HG03565 (cell line): ENCODE results near the gene ZNF670.
"Not testable (repeated sequence)": the region's sequence is repeated elsewhere in the genome, so short reads cannot be mapped to it uniquely, and the experiment has no call there.

Experiments
- ATAC-seq: cut with Tn5 transposase; IDR thresholded peaks from one replicate; pipeline ENCODE4 v1.9.1; 2021; ENCODE audit warnings: mild to moderate bottlenecking, moderate library complexity; ENCODE audit not compliant: unreplicated experiment

Gene ZNF670

DNA sequence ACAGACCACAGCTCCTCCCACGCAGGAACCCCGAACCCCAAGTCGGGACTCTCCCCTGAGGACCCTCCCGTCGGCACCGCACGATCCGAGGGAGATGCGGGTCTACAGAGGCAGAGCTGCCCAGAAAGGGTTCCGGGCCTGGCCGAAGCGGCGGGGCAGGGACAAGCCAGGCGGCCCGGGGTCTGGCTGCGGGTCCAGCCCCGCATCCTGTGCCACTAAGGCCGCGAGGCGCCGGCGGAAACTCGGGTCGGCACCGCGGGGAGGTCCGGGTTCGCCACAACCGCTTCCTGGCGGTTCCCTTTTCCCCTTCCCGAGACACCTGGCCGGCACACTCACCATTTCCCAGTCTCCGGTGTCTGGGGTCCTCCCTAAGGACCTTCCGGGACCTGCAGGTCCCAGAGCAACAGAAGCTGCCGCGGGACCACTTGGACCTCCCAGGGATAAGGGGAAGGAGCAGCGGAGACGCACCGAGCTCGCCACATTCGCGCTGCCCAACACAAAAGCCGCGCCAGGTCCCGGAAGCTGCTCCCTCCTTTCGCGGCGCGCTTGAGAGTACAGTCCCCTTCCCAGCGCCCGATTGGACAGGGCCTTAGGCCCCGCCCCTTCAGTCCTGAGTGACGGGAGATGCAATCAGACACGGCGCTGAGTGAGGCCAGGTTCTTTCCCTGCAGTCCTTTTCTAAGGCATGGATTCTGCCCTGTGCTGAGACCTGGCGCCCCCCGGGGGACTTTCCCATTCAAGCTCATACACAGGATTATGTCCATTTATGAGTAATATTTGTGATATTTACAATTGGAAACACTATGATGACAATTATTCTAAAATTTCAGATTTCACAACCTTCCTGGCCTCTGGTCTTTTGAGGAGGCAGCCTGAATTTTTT lies at the start of gene ZNF670:
TSS of gene ZNF670 (minus strand) at position 554 of the 883 bp plus-strand sequence. CDS start at position 339, 215 bp downstream.
- peak; percentile 99 for ATAC-seq

DNA sequence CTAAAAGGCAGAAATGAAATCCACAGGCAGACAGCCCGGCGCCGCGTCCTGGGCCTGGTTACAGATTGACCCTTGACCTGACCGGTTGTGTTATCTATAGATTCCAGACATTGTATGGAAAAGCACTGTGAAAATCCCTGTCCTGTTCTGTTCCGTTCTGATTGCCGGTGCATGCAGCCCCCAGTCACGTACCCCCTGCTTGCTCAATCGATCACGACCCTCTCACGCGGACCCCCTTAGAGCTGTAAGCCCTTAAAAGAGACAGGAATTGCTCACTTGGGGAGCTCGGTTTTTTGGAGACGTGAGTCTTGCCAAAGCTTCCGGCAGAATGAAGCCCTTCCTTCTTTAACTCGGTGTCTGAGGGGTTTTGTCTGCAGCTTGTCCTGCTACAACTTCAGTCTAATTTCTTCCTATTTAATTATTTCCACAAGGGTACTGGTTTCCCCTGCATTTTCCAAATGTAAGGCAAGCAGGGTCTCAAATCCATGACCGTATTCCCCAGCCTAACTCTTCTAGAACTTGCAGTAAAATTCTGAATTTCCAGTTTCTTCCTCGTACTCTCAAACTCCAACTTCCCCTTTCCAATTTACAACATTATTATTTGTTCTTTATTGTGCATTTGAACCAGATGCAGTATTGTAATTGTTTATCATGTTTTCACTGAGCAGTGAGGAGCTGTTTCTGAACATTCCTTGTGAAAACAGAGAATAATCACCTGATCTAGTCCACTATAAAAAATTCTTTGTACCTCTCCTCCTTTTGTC lies 49.1 kb upstream of the ZNF670 start:
- not testable (repeated sequence) for ATAC-seq

DNA sequence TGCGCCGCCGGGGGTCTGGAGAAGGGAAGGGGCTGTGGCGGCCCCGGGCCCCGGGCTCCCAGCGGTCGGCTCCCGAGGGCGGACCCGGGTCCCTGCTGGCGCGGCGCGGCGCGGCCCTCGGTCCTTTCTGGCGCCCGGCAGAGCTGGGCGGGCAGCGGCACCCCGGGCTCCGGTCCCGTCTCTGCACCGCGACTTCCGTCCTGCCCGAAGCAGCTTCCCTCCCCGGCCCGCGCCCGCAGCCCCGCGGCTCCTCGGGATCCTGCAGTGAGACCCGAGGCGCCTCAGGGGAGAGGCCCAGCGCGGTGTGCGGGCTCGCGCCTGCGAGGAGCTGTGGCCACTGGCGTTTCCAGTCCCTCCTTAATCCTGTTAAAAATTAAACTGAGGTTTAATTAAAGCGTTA lies 48.0 kb upstream of the ZNF670 start:
- peak; percentile 27 for ATAC-seq

DNA sequence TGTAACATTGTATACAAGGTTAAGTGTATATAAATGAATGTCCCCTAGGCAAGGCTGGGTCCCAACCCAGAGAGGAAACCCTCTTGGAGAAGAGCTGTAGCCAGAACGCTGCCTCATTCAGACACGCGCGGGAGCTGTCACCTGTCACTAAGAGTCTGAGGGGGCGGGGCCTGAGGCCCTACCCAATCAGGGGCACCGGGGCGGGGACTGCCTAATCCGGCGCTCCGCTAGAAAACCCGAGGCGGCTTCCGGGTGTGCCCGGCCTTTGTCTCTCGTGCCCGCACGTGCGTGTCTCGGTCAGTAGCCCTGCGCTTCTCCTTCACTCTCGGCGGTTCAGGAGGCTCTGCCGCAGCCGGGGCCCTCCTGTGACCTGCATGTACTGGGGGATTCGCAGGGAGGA lies 47.6 kb upstream of the ZNF670 start:
- peak; percentile 98 for ATAC-seq

DNA sequence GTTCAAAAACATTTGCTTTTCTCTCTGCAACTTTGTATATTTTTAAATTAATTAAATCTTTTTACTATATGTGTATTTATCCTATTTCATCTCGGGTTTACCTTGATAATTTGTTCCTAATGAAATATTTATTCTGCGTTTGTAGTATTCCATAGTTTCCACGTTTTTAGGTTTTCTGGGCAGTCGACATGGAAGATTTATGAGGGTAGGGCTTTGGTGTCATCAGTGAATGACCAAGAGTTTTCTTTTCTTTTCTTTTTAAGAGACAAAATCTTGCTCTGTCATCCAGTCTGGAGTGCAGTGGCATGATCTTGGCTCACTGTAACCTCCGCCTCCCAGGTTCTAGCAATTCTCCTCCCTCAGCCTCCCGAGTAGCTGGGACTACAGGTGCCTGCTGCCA lies 42.8 kb upstream of the ZNF670 start:
- ATAC-seq, result no peak

DNA sequence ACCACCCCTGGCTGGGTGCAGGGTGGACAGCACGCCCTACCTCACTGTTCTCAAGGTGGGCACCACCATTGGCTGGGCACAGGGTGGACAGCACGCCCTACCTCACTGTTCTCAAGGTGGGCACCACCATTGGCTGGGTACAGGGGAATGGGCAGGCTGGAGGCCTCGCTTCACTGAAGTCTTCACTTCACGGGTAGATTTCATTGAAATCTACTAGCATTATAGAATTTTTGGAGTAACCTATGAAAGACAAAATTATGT lies 41.7 kb upstream of the ZNF670 start:
- ATAC-seq, result not testable (repeated sequence)

DNA sequence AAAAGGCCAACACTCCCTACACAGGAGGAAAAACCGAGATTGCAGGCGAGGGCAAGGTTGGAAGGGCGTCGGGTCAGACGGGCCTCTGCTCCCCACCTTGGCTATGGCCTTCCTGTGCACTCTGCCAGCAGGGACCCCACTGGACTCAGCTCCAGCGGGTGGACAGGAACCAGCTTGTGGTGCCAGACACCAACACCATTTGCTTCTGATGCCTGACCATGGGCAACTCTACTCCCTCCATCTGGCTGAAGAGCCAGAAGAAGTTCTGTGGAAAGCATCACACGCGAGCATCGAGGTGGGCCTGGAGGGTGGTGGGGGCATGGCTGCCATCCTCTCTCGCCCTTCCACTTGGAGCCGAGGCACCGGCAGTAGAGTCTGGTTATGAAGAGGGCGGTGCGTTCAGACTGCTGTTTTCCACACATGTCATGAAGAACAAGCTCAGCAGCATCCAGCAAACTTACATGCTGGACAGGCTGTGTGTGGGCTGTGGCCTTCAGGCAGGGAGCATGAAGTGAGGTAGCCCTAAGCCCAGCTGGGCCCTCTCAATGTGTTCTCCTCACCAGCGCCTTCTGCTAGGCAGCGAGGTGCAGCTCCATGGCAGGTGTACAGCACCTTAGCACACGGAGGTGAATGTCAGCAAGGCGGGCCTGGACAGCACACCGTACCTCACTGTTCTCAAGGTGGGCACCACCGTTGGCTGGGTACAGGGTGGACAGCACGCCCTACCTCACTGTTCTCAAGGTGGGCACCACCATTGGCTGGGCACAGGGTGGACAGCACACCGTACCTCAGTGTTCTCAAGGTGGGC lies 41.2 kb upstream of the ZNF670 start:
- ATAC-seq, result no peak

DNA sequence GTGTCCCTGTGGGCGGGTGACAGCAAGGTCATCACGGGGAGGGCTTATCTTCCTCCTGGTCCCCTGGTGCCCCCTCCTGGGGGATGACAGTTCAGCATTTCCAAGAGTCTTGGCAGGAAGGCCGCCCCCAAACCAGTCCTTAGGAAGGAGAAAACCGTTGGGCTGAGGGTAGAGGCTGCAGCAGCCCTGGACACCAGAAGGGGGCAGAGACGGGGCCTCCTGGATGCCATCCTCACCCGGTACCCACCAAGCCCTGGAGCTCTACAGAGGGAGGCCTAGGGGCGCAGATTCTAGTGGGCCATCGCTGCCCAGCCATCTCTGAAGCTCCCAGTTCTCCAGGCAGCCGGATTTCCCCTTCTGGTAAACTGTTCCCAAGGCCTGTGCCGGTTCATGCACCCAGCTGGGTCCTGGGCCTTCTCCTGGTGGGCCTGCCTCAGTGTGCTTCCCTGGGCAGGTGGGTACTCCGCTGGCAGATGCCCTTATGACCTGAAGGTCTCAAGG lies 40.4 kb upstream of the ZNF670 start:
- ATAC-seq, result no peak

DNA sequence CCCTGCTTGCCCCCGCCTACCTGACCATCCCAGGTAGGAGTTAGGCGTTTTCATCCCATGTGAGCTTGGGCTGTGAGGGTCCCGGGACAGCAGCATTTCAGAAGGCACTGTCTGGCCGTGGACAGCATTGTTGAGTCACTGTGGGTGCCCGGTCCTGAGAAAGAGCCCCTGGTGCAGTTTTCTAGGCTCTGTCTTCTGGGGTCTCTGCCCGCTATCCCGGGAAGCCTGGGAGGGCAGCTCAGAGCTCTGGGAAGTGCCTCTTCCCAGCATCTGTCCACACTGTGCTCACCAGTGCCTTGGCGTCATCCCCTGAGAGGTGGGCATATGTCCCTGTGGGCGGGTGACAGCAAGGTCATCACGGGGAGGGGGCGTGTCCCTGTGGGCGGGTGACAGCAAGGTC lies 36.9 kb upstream of the ZNF670 start:
- no peak for ATAC-seq

DNA sequence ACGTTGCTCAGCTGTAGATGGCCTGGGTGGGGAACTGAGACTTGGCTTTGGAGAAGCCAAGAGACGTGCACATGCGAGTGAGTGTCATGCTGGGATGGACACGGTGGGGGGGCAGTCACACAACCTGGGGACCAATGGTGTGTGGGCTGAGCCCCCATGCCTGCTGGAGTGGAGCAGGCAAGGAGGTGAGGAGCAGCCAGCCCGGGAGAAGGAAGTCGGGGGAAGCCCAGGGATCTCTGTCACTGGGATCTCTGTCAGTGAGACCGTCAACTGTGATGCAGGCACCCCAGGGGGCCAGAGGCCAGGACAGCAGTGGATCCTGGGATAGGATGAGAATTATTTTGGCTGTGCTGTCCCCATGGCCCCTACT lies 36.5 kb upstream of the ZNF670 start:
- no peak for ATAC-seq

DNA sequence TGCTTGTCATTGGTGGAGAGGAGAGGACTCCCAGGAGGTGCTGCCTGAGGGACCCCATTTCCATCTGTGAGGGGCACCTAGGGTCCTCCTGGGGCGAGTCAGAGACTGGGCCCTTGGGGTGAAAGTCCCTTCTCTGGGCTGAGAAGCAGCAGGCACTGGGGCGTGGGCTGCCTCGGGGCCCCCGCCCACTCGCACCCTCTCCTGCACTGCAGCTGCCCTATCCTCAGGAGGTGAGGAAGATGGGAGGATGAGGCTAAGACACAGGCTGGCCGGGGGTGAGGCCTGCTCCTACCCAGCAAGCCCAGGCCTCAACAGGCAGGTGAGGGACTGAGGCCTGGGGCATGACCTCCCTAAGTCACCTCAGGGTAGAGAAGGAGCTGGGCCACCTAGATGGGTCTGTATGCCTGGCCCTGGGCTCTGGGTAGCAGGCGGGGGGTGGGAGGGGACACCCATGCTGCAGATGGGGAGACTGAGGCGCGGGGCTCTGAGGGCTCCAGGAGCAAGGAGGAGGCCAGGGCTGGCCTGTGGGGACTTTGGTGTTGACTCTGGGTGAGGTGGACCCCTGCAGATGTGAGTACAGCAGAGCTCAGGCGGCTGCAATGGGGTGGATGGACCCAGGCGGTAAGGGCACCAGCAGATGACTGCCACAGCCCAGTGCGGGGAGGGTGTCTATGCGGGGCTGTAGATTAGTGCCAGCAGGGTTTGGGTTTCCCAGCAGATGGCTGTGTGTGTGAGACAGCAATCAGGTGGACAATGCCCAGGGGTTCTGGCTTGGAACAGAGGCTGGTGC lies 35.9 kb upstream of the ZNF670 start:
- no peak for ATAC-seq

DNA sequence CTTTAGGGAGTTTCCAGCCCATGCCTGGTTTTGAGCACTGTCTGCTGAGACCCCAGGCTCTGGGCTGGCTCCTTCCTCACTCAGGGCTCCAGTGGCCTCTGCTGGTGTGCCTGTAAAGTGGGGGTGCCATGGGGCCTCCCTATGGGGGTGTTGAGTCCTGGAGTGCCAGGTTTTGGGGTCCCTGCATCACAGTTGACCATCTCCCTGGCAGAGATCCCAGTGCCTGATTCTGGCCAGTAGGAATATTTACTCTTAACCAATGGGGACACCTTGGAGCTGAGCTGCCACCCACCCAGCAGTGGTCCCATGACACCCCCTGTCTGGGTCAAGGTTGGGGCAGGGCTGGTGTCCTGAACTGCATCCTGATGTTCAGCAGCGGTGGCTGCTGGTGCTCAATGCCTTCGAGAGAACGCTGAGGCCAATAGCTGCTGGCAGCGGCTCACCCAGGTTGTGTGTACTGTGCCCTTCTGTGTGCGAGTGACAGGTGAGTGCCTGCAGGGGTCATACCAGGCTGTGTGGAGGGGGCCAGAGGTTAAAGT lies 35.2 kb upstream of the ZNF670 start:
- no peak for ATAC-seq

DNA sequence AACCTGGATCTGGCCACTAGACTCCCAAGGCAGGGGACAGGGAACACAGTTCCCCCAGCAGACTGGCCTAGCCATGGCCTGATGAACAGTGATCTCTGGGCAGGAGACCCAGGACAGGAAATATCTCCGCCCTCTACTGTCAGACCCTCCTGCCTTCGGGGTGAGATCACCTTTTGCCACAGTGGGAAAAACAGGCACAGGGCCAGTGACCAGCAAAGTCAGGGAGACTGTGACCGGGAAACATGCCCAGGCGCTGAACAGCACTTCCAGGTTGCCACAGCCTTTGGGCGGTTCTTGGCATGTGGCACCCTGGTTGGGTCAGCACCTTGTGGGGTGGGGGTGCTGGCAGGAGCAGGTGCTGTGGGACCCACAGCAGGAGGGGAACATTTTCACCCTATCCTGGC lies 34.5 kb upstream of the ZNF670 start:
- no peak for ATAC-seq

DNA sequence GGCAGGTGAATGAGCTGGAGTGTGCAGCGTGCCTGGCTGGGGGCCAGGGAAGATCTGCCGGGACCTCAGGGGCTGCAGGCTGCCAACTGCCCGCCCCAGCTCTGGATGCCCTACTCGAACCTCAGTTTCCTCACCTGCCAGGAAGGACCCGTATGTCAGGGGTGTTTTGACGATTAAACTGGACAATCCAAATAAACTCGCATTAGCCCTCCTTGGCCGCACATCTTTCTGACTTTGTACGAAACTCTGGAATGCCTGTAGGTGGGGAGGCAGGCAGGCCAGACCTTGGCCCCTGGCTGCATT lies 33.8 kb upstream of the ZNF670 start:
- ATAC-seq, result no peak

DNA sequence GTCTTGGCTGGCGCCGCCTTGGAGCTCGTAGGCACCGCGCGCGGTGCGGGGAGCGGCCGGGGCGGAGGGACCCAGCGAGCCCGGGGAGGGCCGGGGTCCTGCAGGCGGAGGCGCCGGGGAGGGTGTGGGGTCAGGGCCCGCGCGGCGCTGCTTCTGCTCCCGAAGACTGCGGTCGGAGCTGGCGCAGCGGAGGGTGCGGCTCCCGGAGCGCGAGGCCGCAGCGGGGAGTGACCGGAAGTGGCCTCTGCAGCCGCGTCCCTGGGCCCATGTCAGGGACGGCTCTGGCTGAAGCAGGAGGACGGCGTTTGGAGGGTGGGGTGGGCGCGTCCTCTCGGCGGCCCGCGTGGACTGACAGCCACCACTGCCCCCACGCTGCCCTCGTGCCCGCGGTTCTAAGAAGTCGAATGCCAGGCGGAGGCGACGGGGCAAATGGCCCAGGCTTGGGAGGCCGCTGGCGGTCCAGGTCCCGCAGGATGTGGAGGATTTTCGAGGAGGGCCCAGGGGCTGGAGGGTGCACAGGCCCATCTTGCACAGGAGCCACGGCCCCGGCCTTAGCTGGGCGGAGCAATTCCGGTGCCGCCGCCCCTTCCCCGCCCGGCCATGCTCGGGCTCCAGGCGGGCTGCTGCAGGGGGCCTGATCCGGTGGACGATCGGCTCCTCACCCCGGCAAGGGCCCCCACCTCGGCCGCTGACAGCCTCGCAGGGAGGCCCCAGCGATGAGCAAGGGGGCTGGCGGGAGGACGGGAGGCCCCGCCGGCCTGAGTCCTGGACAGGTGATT lies 33.3 kb upstream of the ZNF670 start:
- ATAC-seq, result no peak

DNA sequence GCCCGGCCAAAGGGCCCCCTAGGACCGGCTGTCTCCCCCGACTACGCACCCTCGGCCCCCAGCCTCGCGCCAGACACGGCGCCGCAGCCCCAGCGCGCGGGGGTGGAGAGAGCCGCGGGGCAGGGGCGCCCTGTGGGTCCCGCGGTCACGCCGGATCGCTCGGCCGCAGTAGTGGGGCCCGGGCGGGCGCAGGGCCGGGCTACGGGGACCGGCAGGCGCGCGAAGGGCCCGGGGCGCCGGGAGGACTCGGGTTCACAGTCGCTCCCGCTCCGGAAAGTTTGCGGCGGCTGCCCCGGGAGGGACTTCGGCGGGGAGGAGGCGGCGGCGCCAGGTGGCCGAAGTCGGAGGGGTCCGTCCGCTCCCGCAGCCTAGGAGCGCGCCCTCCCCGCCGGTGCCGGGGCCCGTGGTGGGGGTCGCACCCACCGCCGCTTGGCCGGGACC lies 32.7 kb upstream of the ZNF670 start:
- no peak for ATAC-seq

DNA sequence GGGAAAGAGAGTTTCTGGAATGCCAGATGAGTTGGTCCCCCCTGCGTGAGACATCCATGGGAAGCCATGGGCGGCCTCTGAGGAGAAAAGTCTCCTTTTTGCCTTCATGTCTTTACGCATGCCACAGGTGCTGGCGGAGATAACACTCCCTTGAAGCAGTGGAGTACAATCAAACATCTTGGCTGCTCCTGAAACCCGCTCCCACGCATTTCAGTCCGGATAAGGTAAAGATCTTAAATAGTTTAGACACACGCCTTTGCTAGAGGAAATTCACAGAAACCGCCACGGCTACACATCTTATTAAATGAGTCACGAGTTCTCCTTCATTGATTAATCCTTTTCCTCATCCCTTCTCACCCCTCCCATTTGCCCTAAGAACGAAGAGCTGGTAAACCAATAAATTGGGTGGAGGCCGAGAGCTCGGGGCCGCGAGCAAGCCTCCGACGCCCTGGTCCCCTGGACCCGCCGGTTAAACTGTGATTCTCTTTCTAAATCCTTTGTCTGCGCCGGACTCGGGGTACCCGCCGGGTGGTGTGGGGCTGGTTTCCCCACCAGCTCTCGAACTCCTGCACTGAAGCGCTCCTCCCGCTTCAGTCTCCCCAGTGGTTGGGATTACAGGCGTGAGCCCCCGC lies 32.1 kb upstream of the ZNF670 start:
- ATAC-seq, result no peak

DNA sequence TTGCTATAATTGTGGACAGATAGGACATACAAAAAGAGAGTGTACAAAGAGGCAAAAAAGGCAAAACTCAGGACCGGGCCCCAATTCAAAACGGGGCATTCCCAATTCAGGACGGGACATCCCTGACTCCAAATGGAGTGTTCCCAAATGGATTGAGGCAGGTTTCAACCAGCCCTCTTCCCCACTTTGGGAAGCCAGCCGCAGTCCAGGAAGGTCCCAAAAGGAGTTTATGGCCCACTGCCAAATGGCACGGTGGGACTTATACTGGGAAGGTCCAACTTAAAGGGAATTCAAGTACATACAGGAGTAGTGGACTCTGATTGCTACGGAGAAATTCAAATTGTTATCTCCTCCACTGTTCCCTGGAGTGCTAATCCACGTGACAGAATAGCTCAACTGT lies 29.1 kb upstream of the ZNF670 start:
- ATAC-seq, result no peak

DNA sequence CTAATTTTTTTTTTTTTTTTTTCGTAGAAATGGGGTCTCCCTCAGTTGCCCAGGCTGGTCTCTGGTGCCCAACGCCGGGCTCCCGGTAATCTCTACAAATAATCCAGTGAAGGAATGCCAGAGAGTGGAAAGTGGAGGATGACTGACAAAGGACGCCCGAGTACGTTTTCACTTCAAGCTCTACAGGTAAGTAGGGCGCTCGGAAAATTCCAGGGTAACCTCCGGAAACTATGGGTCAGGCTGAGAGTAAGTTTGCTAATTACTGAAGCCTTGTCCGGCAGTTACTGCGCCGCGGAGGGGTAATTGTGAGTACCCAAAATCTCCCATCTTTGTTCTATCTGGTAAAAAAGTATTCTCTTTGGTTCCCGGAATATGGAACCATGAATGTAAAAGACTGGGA lies 27.4 kb upstream of the ZNF670 start:
- no peak for ATAC-seq
